ENCODE results near the gene STK24.

GRCh38 chr13:98457053-98457452 is 119.9 kb downstream of the STK24 start:
- TF ChIP-seq, protein P1, sequence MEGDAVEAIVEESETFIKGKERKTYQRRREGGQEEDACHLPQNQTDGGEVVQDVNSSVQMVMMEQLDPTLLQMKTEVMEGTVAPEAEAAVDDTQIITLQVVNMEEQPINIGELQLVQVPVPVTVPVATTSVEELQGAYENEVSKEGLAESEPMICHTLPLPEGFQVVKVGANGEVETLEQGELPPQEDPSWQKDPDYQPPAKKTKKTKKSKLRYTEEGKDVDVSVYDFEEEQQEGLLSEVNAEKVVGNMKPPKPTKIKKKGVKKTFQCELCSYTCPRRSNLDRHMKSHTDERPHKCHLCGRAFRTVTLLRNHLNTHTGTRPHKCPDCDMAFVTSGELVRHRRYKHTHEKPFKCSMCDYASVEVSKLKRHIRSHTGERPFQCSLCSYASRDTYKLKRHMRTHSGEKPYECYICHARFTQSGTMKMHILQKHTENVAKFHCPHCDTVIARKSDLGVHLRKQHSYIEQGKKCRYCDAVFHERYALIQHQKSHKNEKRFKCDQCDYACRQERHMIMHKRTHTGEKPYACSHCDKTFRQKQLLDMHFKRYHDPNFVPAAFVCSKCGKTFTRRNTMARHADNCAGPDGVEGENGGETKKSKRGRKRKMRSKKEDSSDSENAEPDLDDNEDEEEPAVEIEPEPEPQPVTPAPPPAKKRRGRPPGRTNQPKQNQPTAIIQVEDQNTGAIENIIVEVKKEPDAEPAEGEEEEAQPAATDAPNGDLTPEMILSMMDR (IDR thresholded peaks at IDR 0.05): no peak
- no peak for TF ChIP-seq POLR2A (IDR thresholded peaks at IDR 0.05)

All from breast epithelium (tissue), 3 donors.